Amniotic epithelial cell (primary cell): ENCODE measurements around the gene KRT78.

ENCODE experiments used
- DNase-seq: peaks from one replicate; pipeline ENCODE4 v3.0.0-alpha.2; 2010; ENCODE audit warnings: low read depth

Gene KRT78

GRCh38 chr12:52812073-52812400, 36.8 kb downstream of the KRT78 start:
- DNase-seq, result no peak

GRCh38 chr12:52811191-52812072, 37.4 kb downstream of the KRT78 start:
- DNase-seq, result no peak

- DNase-seq, result no peak
These were observed 38.2 kb downstream of the KRT78 start for GRCh38 chr12:52810554-52810953.

GRCh38 chr12:52809166-52809565, 39.6 kb downstream of the KRT78 start:
- no peak for DNase-seq

- no peak for DNase-seq
These were observed 40.1 kb downstream of the KRT78 start for GRCh38 chr12:52808573-52809160.

- no peak for DNase-seq
These were observed 41.0 kb downstream of the KRT78 start for GRCh38 chr12:52807544-52808470.

- DNase-seq, result no peak
These were observed 41.8 kb downstream of the KRT78 start for GRCh38 chr12:52806821-52807543.

GRCh38 chr12:52806169-52806811, 42.5 kb downstream of the KRT78 start:
- no peak for DNase-seq

- no peak for DNase-seq
These were observed 43.1 kb downstream of the KRT78 start for GRCh38 chr12:52805739-52806138.

- no peak for DNase-seq
These were observed 43.8 kb downstream of the KRT78 start for GRCh38 chr12:52805000-52805399.

GRCh38 chr12:52802442-52802841, 46.4 kb downstream of the KRT78 start:
- no peak for DNase-seq

- DNase-seq, result no peak
These were observed 47.0 kb downstream of the KRT78 start for GRCh38 chr12:52801773-52802172.

GRCh38 chr12:52800259-52800917, 48.4 kb downstream of the KRT78 start:
- no peak for DNase-seq

- no peak for DNase-seq
These were observed 49.1 kb downstream of the KRT78 start for GRCh38 chr12:52799505-52800211.

GRCh38 chr12:52798671-52799504, 49.9 kb downstream of the KRT78 start:
- peak; percentile 46 for DNase-seq

- DNase-seq, result peak; percentile 63
These were observed 50.7 kb downstream of the KRT78 start for GRCh38 chr12:52798003-52798670.

GRCh38 chr12:52797529-52797894, 51.3 kb downstream of the KRT78 start:
- no peak for DNase-seq

GRCh38 chr12:52796839-52797528, 51.8 kb downstream of the KRT78 start:
- DNase-seq, result no peak
